KMS-11 (cell line): ENCODE measurements around the gene NUTF2.

Experiments used
- H2AFZ ChIP-seq: fragments of 200-600 bp; sonication (generic); 2 replicates; pipeline ENCODE4 v1.6.1; 2016; ENCODE audit warnings: antibody characterized with exemption, mixed run types, low read depth
- H3K27ac ChIP-seq: fragments of 200-600 bp; sonication (generic); 2 replicates; pipeline ENCODE4 v1.6.1; 2016; ENCODE audit warnings: mild to moderate bottlenecking, mixed run types
- H3K27me3 ChIP-seq: fragments of 200-600 bp; sonication (generic); 2 replicates; pipeline ENCODE4 v1.6.1; 2017; ENCODE audit warnings: mild to moderate bottlenecking, low read depth, mixed run types, moderate library complexity; ENCODE audit not compliant: insufficient read depth
- H3K36me3 ChIP-seq: fragments of 200-600 bp; sonication (generic); 2 replicates; pipeline ENCODE4 v1.6.1; 2017; ENCODE audit warnings: mild to moderate bottlenecking, mixed run types; ENCODE audit not compliant: insufficient read depth
- H3K4me1 ChIP-seq: fragments of 200-600 bp; sonication (generic); 2 replicates; pipeline ENCODE4 v1.6.1; 2016; ENCODE audit warnings: mild to moderate bottlenecking, low read depth, mixed run types; ENCODE audit not compliant: poor library complexity, severe bottlenecking
- H3K4me2 ChIP-seq: fragments of 200-600 bp; sonication (generic); 2 replicates; pipeline ENCODE4 v1.7.0; 2016; ENCODE audit warnings: mild to moderate bottlenecking, mixed run types
- H3K4me3 ChIP-seq: fragments of 200-600 bp; sonication (generic); IDR thresholded peaks from 2 replicates; pipeline ENCODE4 v1.6.1; 2017; ENCODE audit warnings: low read depth, low read length, mixed read lengths; ENCODE audit not compliant: insufficient read depth
- H3K79me2 ChIP-seq: fragments of 200-600 bp; sonication (generic); 2 replicates; pipeline ENCODE4 v1.6.1; 2016; ENCODE audit warnings: low read depth, mixed run types; ENCODE audit not compliant: insufficient read depth
- H3K9ac ChIP-seq: fragments of 200-600 bp; sonication (generic); 2 replicates; pipeline ENCODE4 v1.6.1; 2016; ENCODE audit warnings: mild to moderate bottlenecking, mixed run types
- H4K20me1 ChIP-seq: fragments of 200-600 bp; sonication (generic); 2 replicates; pipeline ENCODE4 v1.6.1; 2016; ENCODE audit warnings: mild to moderate bottlenecking, mixed run types; ENCODE audit not compliant: insufficient read depth
- CTCF ChIP-seq: fragments of 200-600 bp; sonication (generic); conservative IDR thresholded peaks from 2 replicates; pipeline ENCODE4 v1.6.1; 2017; ENCODE audit warnings: low read depth, mild to moderate bottlenecking, antibody characterized with exemption, low read length, moderate library complexity, mixed read lengths

Gene NUTF2

GRCh38 chr16:67869653-67870052 is 22.9 kb downstream of the NUTF2 start:
- H3K79me2 ChIP-seq = peaks cover 17% of the 10 kb centered on the region
- H4K20me1 ChIP-seq = no peaks in the 10 kb centered on the region

GRCh38 chr16:67871256-67871655 is 24.5 kb downstream of the NUTF2 start:
- no peaks in the 10 kb centered on the region for H4K20me1 ChIP-seq
- H2AFZ ChIP-seq = no peak overlapping the region
- H3K27me3 ChIP-seq = no peaks in the 10 kb centered on the region
- no peak for TF ChIP-seq CTCF
- H3K27ac ChIP-seq = peak overlapping the region; percentile 60; the same call in 1 of the 2 replicates
- no peak overlapping the region for H3K4me3 ChIP-seq
- H3K36me3 ChIP-seq = peaks cover 4% of the 10 kb centered on the region; the same call in 1 of the 2 replicates
- peaks cover 30% of the 10 kb centered on the region for H3K79me2 ChIP-seq
- no peak overlapping the region for H3K9ac ChIP-seq
- no peak overlapping the region for H3K4me2 ChIP-seq
- peaks cover 51% of the 10 kb centered on the region for H3K4me1 ChIP-seq

More at GRCh38 chr16:67869653-67870052, 22.9 kb downstream of the NUTF2 start:
- no peak overlapping the region for H3K4me2 ChIP-seq
- no peak overlapping the region for H3K4me3 ChIP-seq
- H2AFZ ChIP-seq = no peak overlapping the region
- H3K9ac ChIP-seq = no peak overlapping the region
- H3K36me3 ChIP-seq = peaks cover 4% of the 10 kb centered on the region; the same call in 1 of the 2 replicates
- H3K4me1 ChIP-seq = peaks cover 41% of the 10 kb centered on the region
- no peak overlapping the region for H3K27ac ChIP-seq
- no peak for TF ChIP-seq CTCF
- no peaks in the 10 kb centered on the region for H3K27me3 ChIP-seq

GRCh38 chr16:67872131-67872630 is 25.4 kb downstream of the NUTF2 start:
- peak overlapping the region; percentile 60 for H3K27ac ChIP-seq
- H3K4me2 ChIP-seq = peak overlapping the region; percentile 89
- no peak overlapping the region for H3K4me3 ChIP-seq
- H3K4me1 ChIP-seq = peaks cover 51% of the 10 kb centered on the region
- H3K27me3 ChIP-seq = no peaks in the 10 kb centered on the region
- no peak for TF ChIP-seq CTCF
- H3K9ac ChIP-seq = peak overlapping the region; percentile 86; the same call in 1 of the 2 replicates
- peaks cover 30% of the 10 kb centered on the region for H3K79me2 ChIP-seq
- H3K36me3 ChIP-seq = peaks cover 2% of the 10 kb centered on the region; the same call in 1 of the 2 replicates
- H2AFZ ChIP-seq = peak overlapping the region; percentile 70
- H4K20me1 ChIP-seq = no peaks in the 10 kb centered on the region

GRCh38 chr16:67872631-67873434 is 26.1 kb downstream of the NUTF2 start, which contains the start of gene EDC4:
TSS of gene EDC4 (plus strand) at chr16:67873052. CDS start at chr16:67873262, 210 bp downstream.
- peak within 1 kb of the TSS; percentile 51 for H3K4me3 ChIP-seq
- TF ChIP-seq CTCF = no peak
- H3K27me3 ChIP-seq = no peaks in the 10 kb centered on the region
- H3K36me3 ChIP-seq = 0 out of 2 replicates have a peak, but pooled peaks cover 4% of the 10 kb centered on the region
- H2AFZ ChIP-seq = peak within 1 kb of the TSS; percentile 70
- H3K4me1 ChIP-seq = peaks cover 51% of the 10 kb centered on the region
- H3K9ac ChIP-seq = peak within 1 kb of the TSS; percentile 86
- peak within 1 kb of the TSS; percentile 60 for H3K27ac ChIP-seq
- peaks cover 30% of the 10 kb centered on the region for H3K79me2 ChIP-seq
- H4K20me1 ChIP-seq = no peaks in the 10 kb centered on the region
- peak within 1 kb of the TSS; percentile 89 for H3K4me2 ChIP-seq
